NOMO-1 (cell line): Measurements from ENCODE around the gene PPFIA3.
"Not testable (repeated sequence)": the region's sequence is repeated elsewhere in the genome, so short reads cannot be mapped to it uniquely, and the experiment has no call there.

Experiments
- DNase-seq, 2 experiments: peaks; one replicate each; lab custom pipeline; 2025; ENCODE audit not compliant: unreplicated experiment in 2 of 2; lab: John Stamatoyannopoulos, UW

Gene PPFIA3

DNA sequence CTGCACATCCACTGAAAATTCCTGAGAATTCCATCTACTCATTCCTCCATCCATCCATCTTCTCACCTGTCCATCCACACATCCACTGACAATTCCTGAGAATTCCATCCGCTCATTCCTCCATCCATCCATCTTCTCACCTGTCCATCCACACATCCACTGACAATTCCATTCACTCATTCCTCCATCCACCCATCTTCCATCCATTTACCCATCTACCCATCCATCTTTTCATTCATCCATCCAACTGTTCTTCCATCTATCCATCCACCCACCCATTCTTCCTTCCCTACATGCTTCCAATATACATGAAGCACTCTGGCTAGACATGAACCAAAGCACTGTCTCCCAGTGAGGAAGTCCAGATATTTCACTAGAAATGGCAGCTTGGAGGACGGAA lies 53.9 kb downstream of the PPFIA3 start:
- DNase-seq = no peak

DNA sequence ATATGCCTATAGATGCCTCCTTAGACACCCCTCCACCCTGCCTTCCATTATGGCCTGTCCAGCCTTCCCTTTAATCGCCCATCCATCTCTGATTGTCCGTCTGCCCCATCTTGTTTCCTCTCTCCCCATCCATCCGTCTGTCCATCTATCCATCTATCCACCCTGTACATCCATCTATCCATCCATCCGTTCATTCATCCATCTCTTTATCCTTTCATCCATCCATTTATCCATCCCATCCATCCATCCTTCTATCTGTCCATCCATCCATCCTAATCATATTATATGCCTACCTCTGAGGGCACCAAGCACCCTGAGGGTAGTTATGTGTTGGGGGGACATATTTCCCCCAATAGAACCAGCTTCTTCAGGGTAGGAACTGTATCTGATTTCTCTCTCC lies 61.3 kb downstream of the PPFIA3 start:
- no peak for DNase-seq

DNA sequence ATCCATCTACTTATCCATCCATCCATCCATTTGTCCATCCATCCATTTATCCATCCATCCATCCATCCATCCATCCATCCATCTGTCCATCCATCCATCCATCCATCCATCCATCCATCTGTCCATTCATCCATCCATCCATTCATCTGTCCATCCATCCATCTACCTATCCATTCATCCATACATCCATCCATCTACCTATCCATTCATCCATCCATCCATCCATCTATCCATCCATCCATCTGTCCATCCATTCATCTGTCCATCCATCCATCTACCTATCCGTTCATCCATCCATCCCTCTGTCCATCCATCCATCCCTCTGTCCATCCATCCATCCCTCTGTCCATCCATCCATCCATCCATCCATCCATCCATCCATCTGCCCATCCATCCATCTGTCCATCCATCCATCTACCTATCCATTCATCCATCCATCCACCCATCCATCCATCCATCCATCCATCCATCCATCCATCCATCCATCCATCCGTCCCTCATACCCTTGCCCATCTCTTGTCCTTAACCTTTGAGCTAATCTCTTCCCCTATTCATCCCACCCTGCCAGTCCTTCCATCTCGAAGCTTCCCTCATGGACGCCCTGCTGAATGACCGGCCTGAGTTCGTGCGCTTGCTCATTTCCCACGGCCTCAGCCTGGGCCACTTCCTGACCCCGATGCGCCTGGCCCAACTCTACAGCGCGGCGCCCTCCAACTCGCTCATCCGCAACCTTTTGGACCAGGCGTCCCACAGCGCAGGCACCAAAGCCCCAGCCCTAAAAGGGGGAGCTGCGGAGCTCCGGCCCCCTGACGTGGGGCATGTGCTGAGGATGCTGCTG lies 62.9 kb downstream of the PPFIA3 start:
- DNase-seq = not testable (repeated sequence)

DNA sequence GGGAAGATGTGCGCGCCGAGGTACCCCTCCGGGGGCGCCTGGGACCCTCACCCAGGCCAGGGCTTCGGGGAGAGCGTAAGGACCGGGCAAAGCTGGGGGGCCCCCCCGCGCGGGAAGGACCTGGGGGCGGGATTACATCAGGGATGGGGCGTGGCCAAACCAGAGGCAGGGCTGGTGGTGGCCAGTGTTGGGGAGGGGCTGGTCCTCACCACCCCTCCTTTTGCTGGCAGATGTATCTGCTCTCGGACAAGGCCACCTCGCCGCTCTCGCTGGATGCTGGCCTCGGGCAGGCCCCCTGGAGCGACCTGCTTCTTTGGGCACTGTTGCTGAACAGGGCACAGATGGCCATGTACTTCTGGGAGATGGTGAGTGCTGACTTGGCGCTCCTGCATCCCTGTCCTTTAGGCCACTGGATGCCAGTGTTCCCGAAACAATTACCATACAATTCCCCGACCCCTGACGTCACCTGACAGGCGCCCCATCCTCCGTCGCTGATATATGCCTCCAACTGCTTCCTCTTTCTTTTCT lies 63.6 kb downstream of the PPFIA3 start:
- DNase-seq = peak in 1 of 2 experiments; percentile 27

DNA sequence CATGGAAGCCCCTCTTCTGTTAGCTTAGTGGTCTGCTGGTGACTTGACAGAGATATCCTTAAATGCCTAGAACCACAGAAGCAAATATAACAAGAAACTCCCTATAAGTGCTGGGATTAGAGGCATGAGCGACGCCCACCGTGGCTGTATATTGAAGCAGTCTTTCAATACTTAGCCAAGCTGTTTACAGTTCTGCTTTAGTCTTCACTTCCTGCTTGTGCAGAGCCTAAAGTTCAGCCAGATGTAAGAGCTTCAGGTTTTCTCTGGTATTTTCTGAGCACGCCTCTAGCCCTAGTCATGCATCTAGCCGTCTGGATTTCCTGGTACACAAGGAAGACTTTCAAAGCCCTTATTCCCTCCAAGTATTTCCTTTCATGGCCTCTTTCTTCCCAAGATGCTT lies 66.8 kb downstream of the PPFIA3 start:
- peak in 1 of 2 experiments; percentile 33 for DNase-seq

DNA sequence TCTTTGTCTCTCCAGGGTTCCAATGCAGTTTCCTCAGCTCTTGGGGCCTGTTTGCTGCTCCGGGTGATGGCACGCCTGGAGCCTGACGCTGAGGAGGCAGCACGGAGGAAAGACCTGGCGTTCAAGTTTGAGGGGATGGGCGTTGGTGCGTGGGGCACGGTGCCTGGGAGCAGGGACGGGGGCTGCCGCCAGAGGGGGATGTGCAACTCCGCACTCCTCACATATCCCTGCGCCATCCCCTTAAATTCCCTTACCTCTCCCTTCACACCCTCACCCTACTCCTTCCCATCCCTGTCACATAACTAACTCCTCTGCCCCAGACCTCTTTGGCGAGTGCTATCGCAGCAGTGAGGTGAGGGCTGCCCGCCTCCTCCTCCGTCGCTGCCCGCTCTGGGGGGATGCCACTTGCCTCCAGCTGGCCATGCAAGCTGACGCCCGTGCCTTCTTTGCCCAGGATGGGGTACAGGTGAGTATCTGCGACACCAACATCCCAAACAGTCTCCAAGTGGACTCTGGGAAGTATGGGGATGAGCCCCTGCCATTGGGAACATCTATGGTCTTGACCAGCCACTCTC lies 69.4 kb downstream of the PPFIA3 start:
- no peak for DNase-seq

DNA sequence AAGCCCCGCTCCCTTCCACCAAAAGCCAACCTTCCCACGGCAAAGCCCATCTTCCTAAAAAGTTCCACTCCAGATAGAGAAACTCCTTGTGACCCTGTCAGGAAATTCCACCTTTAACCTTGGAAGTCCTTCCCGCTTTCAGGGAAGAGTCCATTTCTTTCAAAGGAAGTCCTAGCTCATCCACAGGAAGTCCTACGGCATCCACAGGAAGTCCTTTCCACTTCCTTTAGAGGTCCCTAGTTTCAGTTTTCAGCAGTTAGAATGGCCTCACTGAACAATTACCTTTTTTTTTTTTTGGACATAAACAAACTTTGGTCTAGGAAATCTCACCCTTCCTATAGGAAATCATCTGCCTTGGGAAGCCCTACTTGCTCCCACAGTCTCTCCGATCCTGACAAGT lies 69.9 kb downstream of the PPFIA3 start:
- DNase-seq = no peak

DNA sequence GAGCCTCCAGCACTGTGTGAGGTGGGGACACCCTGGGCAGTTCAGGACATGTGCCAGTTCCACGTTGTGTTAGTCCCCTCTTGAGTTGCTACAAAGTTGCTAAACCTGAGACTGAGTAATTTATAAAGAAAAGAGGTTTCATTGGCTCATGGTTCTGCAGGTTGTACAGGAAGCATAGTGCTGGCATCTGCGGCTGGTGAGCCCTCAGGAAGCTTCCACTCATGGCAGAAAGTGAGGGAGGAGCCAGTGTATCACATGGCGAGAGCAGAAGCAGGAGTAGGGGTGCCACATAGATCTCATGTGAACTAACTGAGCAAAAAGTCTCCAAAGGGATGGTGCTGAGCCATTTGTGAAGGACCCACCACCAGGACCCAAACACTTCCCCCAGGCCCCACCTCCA lies 71.4 kb downstream of the PPFIA3 start:
- no peak for DNase-seq

DNA sequence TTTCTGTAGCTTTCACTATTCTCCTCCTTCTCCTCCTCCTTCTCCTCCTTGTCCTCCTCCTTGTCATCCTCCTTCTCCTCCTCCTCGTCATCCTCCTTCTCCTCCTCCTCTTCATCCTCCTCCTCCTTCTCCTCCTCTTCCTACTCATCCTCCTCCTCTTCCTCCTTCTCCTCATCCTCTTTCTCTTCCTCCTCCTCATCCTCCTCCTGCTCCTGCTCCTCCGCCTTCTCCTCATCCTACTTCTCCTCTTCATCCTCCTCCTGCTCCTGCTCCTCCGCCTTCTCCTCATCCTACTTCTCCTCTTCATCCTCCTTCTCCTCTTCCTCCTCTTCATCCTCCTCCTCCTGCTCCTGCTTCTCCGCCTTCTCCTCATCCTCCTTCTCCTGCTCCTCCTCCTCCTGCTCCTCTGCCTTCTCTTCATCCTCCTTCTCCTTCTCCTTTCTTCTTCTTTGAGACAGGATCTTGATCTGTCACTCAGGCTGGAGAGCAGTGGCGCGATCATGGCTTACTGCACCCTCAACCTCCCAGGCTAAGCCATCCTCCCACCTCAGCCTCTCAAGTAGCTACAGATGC lies 74.6 kb downstream of the PPFIA3 start:
- DNase-seq = no peak

DNA sequence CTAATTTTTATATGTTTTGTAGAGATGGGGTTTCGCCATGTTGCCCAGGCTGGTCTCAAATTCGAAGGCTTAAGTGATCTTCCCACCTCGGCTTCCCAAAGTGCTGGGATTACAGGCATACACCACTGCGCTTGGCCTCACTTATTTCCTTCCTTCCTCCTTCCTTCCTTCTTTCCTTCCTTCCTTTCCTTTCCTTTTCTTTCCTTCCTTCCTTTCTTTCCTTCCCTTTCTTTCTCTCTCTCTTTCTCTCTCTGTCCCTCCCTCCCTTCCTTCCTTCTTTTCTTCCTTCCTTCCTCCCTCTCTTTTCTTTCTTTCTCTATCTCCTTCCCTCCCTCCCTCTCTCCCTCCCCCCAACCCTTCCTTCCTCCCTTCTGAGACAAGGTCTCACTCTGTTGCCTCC lies 75.1 kb downstream of the PPFIA3 start:
- DNase-seq = no peak

DNA sequence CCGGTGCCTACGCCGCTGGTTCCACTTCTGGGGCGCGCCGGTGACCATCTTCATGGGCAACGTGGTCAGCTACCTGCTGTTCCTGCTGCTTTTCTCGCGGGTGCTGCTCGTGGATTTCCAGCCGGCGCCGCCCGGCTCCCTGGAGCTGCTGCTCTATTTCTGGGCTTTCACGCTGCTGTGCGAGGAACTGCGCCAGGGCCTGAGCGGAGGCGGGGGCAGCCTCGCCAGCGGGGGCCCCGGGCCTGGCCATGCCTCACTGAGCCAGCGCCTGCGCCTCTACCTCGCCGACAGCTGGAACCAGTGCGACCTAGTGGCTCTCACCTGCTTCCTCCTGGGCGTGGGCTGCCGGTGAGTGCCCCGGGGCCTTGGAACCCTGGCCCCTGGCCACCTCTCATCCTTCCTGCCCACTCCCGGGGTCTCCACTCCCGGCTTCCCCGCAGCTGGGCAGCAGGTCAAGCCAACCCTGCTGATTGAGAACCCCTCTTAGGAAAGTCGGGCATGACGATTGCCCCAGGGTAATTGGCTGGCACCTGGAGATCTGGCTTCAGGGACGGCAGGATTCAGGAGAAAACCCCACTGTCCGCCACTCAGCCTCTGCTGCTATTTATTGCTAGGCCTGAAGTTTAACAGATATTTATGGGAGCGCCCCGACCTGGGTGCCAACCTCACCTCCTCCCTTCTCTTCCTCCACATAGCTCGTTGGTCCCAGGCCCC lies 77.3 kb downstream of the PPFIA3 start:
- DNase-seq = no peak

DNA sequence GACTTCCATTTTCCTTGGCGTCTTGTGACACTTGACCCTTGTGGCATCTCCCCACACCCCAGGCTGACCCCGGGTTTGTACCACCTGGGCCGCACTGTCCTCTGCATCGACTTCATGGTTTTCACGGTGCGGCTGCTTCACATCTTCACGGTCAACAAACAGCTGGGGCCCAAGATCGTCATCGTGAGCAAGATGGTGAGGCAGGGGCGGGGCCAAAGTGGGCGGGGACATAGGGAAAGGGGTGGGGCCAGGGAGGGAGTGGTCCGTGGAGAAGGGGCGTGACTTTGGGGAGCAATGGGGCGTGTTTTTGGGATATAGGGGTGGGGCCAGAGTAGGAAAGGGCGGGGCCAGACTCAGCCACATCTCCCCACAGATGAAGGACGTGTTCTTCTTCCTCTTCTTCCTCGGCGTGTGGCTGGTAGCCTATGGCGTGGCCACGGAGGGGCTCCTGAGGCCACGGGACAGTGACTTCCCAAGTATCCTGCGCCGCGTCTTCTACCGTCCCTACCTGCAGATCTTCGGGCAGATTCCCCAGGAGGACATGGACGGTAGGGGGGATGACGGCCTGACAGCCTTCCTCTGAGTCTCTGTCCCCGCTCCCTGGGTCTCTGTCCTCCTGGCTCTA lies 81.0 kb downstream of the PPFIA3 start:
- DNase-seq = peak; percentile 69
